Loucy (cell line): ENCODE measurements around the gene CRACDL.

ENCODE experiments used
- H2AFZ ChIP-seq: fragments of 200-600 bp; sonication (generic); 2 replicates; pipeline ENCODE4 v1.6.0; 2016; ENCODE audit warnings: antibody characterized with exemption, mild to moderate bottlenecking, low read length, moderate library complexity
- H3F3A ChIP-seq: fragments of 200-600 bp; 2 replicates; pipeline ENCODE4 v1.6.0; 2016; ENCODE audit warnings: antibody characterized with exemption, low read depth, mild to moderate bottlenecking
- H3K27me3 ChIP-seq: fragments of 200-600 bp; sonication (generic); 2 replicates; pipeline ENCODE4 v1.6.1; 2014; ENCODE audit warnings: low read length, mild to moderate bottlenecking; ENCODE audit not compliant: insufficient read depth, poor library complexity, severe bottlenecking
- H3K36me3 ChIP-seq: fragments of 200-600 bp; sonication (generic); 2 replicates; pipeline ENCODE4 v1.6.1; 2016; ENCODE audit warnings: low read length; ENCODE audit not compliant: insufficient read depth
- H3K4me1 ChIP-seq: fragments of 200-600 bp; sonication (generic); 2 replicates; pipeline ENCODE4 v1.5.1; 2014; ENCODE audit warnings: low read length, mild to moderate bottlenecking; ENCODE audit not compliant: insufficient read depth, poor library complexity, severe bottlenecking
- H3K4me2 ChIP-seq: fragments of 200-600 bp; sonication (generic); 2 replicates; pipeline ENCODE4 v1.6.0; 2014; ENCODE audit warnings: antibody characterized with exemption, low read length, low read depth, mild to moderate bottlenecking; ENCODE audit not compliant: poor library complexity, severe bottlenecking
- H3K4me3 ChIP-seq: fragments of 200-600 bp; sonication (generic); 2 replicates; pipeline ENCODE4 v1.5.1; 2014; ENCODE audit warnings: low read length, mild to moderate bottlenecking, mixed read lengths; ENCODE audit not compliant: poor library complexity, severe bottlenecking
- H3K79me2 ChIP-seq: fragments of 200-600 bp; sonication (generic); 2 replicates; pipeline ENCODE4 v1.6.1; 2014; ENCODE audit warnings: low read length; ENCODE audit not compliant: insufficient read depth
- H3K9ac ChIP-seq: fragments of 200-600 bp; sonication (generic); 2 replicates; pipeline ENCODE4 v1.6.0; 2014; ENCODE audit warnings: mild to moderate bottlenecking, low read depth, low read length, moderate library complexity; ENCODE audit not compliant: poor library complexity, severe bottlenecking
- H3K9me2 ChIP-seq: fragments of 200-600 bp; sonication (generic); replicated peaks from 2 replicates; pipeline ENCODE4 v1.6.1; 2016; ENCODE audit warnings: low read depth, low read length, mixed read lengths
- H3K9me3 ChIP-seq: fragments of 200-600 bp; sonication (generic); 2 replicates; pipeline ENCODE4 v1.6.1; 2014; ENCODE audit warnings: mild to moderate bottlenecking, antibody characterized with exemption, low read length, low read depth; ENCODE audit not compliant: insufficient read depth
- H4K20me1 ChIP-seq: fragments of 200-600 bp; sonication (generic); 2 replicates; pipeline ENCODE4 v1.6.0; 2014; ENCODE audit warnings: antibody characterized with exemption, low read length, mild to moderate bottlenecking; ENCODE audit not compliant: insufficient read depth, poor library complexity, severe bottlenecking
- EZH2phosphoT487 ChIP-seq: fragments of 200-600 bp; IDR thresholded peaks from 2 replicates; pipeline ENCODE4 v1.6.1; 2018; ENCODE audit warnings: antibody characterized with exemption, mild to moderate bottlenecking, moderate library complexity, borderline replicate concordance
- TF ChIP-seq, protein P1 (sequence below): fragments of 200-600 bp; sonication (generic); conservative IDR thresholded peaks from 2 replicates; pipeline ENCODE4 v1.5.1; 2014; ENCODE audit warnings: mild to moderate bottlenecking, antibody characterized with exemption, low read length

CRACDL gene

DNA sequence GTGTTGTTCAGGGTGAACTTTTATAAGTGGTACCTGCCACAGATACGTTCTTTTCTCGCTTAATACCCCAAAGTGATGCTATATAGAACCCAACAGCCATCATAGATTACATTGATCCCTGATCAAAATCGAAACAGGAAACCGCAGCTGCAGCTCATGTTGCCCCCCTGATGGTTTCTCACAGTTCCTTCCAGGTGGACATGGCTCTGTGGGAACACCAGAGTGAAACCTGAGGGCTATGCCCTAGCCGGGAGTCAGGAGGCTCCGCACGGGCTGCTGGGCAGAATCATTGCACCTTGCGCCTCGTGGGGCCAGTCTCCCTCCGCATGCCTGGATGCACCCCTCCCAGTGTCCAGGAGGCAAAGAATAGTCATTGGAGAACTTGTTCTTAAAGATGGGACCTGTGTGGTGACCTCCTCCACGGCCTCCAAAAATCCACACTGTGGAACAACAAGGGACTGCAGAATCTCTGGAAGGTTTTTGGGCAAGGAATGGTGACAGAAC is 61.8 kb downstream of the CRACDL start:
- no peaks in the 10 kb centered on the region for H3K9me2 ChIP-seq
- H3K4me1 ChIP-seq = no peaks in the 10 kb centered on the region
- H3F3A ChIP-seq = no peaks in the 10 kb centered on the region
- no peaks in the 10 kb centered on the region for H3K27me3 ChIP-seq
- no peak for TF ChIP-seq EZH2phosphoT487
- TF ChIP-seq, protein P1, sequence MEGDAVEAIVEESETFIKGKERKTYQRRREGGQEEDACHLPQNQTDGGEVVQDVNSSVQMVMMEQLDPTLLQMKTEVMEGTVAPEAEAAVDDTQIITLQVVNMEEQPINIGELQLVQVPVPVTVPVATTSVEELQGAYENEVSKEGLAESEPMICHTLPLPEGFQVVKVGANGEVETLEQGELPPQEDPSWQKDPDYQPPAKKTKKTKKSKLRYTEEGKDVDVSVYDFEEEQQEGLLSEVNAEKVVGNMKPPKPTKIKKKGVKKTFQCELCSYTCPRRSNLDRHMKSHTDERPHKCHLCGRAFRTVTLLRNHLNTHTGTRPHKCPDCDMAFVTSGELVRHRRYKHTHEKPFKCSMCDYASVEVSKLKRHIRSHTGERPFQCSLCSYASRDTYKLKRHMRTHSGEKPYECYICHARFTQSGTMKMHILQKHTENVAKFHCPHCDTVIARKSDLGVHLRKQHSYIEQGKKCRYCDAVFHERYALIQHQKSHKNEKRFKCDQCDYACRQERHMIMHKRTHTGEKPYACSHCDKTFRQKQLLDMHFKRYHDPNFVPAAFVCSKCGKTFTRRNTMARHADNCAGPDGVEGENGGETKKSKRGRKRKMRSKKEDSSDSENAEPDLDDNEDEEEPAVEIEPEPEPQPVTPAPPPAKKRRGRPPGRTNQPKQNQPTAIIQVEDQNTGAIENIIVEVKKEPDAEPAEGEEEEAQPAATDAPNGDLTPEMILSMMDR = no peak
- no peaks in the 10 kb centered on the region for H3K36me3 ChIP-seq
- H4K20me1 ChIP-seq = no peaks in the 10 kb centered on the region
- no peak overlapping the region for H3K9ac ChIP-seq
- H3K4me3 ChIP-seq = no peak overlapping the region
- H3K79me2 ChIP-seq = no peaks in the 10 kb centered on the region
- no peak overlapping the region for H3K4me2 ChIP-seq
- no peaks in the 10 kb centered on the region for H3K9me3 ChIP-seq
- no peak overlapping the region for H2AFZ ChIP-seq

DNA sequence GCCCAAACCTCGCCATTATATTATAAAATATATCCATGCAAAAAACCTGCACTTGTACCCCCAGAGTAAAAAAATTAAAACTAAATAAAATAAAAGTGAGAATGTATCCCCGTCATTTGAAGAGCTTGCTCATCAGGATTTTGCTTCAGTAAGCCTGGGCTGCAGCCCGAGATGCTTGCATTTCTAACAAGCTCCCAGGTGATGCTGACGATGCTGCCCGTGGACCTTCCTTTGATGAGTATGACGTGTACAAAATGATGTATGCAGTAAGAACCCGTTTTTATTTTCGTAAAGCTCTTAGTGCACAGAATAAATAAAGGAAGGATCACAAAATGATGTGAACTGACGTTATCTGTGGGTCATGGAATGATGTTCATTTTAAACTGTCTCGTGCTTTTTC is 63.5 kb downstream of the CRACDL start:
- Histone ChIP-seq H4K20me1 (no peaks in the 10 kb centered on the region), H3K4me1 (no peaks in the 10 kb centered on the region), H2AFZ (no peak overlapping the region), H3K9me2 (no peaks in the 10 kb centered on the region), H3K4me3 (no peak overlapping the region), H3K9me3 (no peaks in the 10 kb centered on the region), H3F3A (no peaks in the 10 kb centered on the region), H3K36me3 (no peaks in the 10 kb centered on the region), H3K27me3 (no peaks in the 10 kb centered on the region), H3K4me2 (no peak overlapping the region), H3K79me2 (no peaks in the 10 kb centered on the region), H3K9ac (no peak overlapping the region)
- TF ChIP-seq, protein P1 = no peak
- no peak for TF ChIP-seq EZH2phosphoT487

DNA sequence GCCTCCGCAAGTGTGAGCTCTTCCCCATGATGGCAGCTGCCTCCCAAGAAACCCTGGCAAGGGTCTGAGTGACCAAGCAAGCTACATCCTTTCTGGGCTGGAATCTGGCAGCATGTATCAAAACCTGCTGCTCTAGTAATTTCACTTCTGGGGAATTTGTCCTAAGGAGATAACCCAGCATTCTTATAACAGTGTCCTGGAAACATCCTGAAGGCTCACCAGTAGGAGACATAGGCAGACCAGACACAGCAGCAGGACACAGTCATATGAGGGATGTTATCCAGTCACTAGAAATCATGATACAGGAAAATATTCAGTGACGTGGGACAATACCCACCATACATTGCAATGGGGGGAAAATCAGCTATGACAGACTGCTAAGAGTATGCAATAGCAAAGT is 64.5 kb downstream of the CRACDL start:
- Histone ChIP-seq H3F3A (no peaks in the 10 kb centered on the region), H3K4me2 (no peak overlapping the region), H3K9ac (no peak overlapping the region), H3K79me2 (no peaks in the 10 kb centered on the region), H3K4me1 (no peaks in the 10 kb centered on the region), H3K4me3 (no peak overlapping the region), H3K27me3 (no peaks in the 10 kb centered on the region), H4K20me1 (no peaks in the 10 kb centered on the region), H3K9me2 (no peaks in the 10 kb centered on the region), H3K36me3 (no peaks in the 10 kb centered on the region), H3K9me3 (no peaks in the 10 kb centered on the region), H2AFZ (no peak overlapping the region)
- TF ChIP-seq, protein P1 = no peak
- TF ChIP-seq EZH2phosphoT487 = no peak
